ENCODE data around the gene AAK1. TPM values are rescaled to one million over a fixed set of nuclear protein-coding genes. Genes with fewer than 3 reads are reported as not detected.

AAK1 gene
- total RNA-seq, 1 donor from 2014 or later, result 72.6 TPM

- DNase-seq (no peak), ATAC-seq (no peak)
- TF ChIP-seq CTCF (IDR thresholded peaks at IDR 0.05), result no peak
- H3K36me3 ChIP-seq, result no peaks in the 10 kb centered on the region
- no peaks in the 10 kb centered on the region for H3K9me3 ChIP-seq
- intact Hi-C loops (cut with DNase I), result no loop called here
- no peaks in the 10 kb centered on the region for H3K4me1 ChIP-seq
- no peak overlapping the region for H3K27ac ChIP-seq
- no peaks in the 10 kb centered on the region for H3K27me3 ChIP-seq
- no peak overlapping the region for H3K4me3 ChIP-seq
Observed at GRCh38 chr2:69592511-69592910, 51.0 kb downstream of the AAK1 start.

GRCh38 chr2:69589973-69590652, 53.4 kb downstream of the AAK1 start:
- no peak for ATAC-seq
- no peak for DNase-seq
- Histone ChIP-seq H3K27ac (no peak overlapping the region), H3K4me3 (no peak overlapping the region), H3K4me1 (no peaks in the 10 kb centered on the region), H3K36me3 (no peaks in the 10 kb centered on the region), H3K9me3 (no peaks in the 10 kb centered on the region), H3K27me3 (no peaks in the 10 kb centered on the region)
- TF ChIP-seq CTCF (IDR thresholded peaks at IDR 0.05), result no peak
- intact Hi-C loops (cut with DNase I), result no loop called here

GRCh38 chr2:69588945-69589344, 54.6 kb downstream of the AAK1 start:
- DNase-seq (no peak), ATAC-seq (no peak)
- H3K27ac ChIP-seq, result no peak overlapping the region
- H3K4me1 ChIP-seq, result peaks cover 6% of the 10 kb centered on the region
- no peaks in the 10 kb centered on the region for H3K27me3 ChIP-seq
- H3K4me3 ChIP-seq, result no peak overlapping the region
- H3K9me3 ChIP-seq, result no peaks in the 10 kb centered on the region
- no peak for TF ChIP-seq CTCF (IDR thresholded peaks at IDR 0.05)
- no peaks in the 10 kb centered on the region for H3K36me3 ChIP-seq
- intact Hi-C loops (cut with DNase I), result no loop called here

- Histone ChIP-seq H3K9me3 (no peaks in the 10 kb centered on the region), H3K4me3 (no peak overlapping the region), H3K27ac (no peak overlapping the region), H3K36me3 (no peaks in the 10 kb centered on the region), H3K4me1 (peaks cover 11% of the 10 kb centered on the region), H3K27me3 (no peaks in the 10 kb centered on the region)
- no peak for DNase-seq
- intact Hi-C loops (cut with DNase I), result no loop called here
- ATAC-seq, result no peak
- no peak for TF ChIP-seq CTCF (IDR thresholded peaks at IDR 0.05)
Observed at GRCh38 chr2:69588403-69588802, 55.1 kb downstream of the AAK1 start.

GRCh38 chr2:69585855-69586555, 57.5 kb downstream of the AAK1 start:
- no peak for TF ChIP-seq CTCF (IDR thresholded peaks at IDR 0.05)
- Histone ChIP-seq H3K27ac (no peak overlapping the region), H3K27me3 (no peaks in the 10 kb centered on the region), H3K4me3 (no peak overlapping the region), H3K9me3 (no peaks in the 10 kb centered on the region), H3K4me1 (peaks cover 33% of the 10 kb centered on the region), H3K36me3 (no peaks in the 10 kb centered on the region)
- ATAC-seq (no peak), DNase-seq (no peak)
- intact Hi-C loops (cut with DNase I), result no loop called here

Measured in upper lobe of right lung (tissue), 1 donor.